WTC11 (cell line): ENCODE results near the gene IQGAP3.

Experiments
- CTCF ChIP-seq: fragments of 200-600 bp; IDR thresholded peaks from 2 replicates; pipeline ENCODE4 v1.8.0; 2022; ENCODE audit warnings: antibody characterized with exemption
- FOXK1 ChIP-seq: sonication (generic); formaldehyde crosslinking; IDR thresholded peaks from 2 replicates; pipeline ENCODE4 v1.8.0; 2022; ENCODE audit warnings: mild to moderate bottlenecking, moderate library complexity, missing genetic modification reagents
- IRF1 ChIP-seq: sonication (generic); formaldehyde crosslinking; IDR thresholded peaks from 2 replicates; pipeline ENCODE4 v1.8.0; 2023; ENCODE audit warnings: missing genetic modification reagents
- IRF2 ChIP-seq: sonication (generic); formaldehyde crosslinking; IDR thresholded peaks from 2 replicates; pipeline ENCODE4 v1.8.0; 2022; ENCODE audit warnings: low read depth, missing genetic modification reagents, borderline replicate concordance
- KAT7 ChIP-seq: sonication (generic); formaldehyde crosslinking; IDR thresholded peaks from 2 replicates; pipeline ENCODE4 v1.8.1; 2023; ENCODE audit warnings: missing genetic modification reagents, mild to moderate bottlenecking, borderline replicate concordance
- MAX ChIP-seq: sonication (generic); formaldehyde crosslinking; IDR thresholded peaks from 2 replicates; pipeline ENCODE4 v1.8.0; 2022; ENCODE audit warnings: mild to moderate bottlenecking, missing genetic modification reagents
- MLX ChIP-seq: sonication (generic); formaldehyde crosslinking; IDR thresholded peaks from 2 replicates; pipeline ENCODE4 v1.8.1; 2023; ENCODE audit warnings: mild to moderate bottlenecking, missing genetic modification reagents, moderate library complexity
- SP1 ChIP-seq: sonication (generic); formaldehyde crosslinking; conservative IDR thresholded peaks from 2 replicates; pipeline ENCODE4 v1.8.1; 2022; ENCODE audit warnings: missing genetic modification reagents
- TEAD4 ChIP-seq: sonication (generic); formaldehyde crosslinking; IDR thresholded peaks from 2 replicates; pipeline ENCODE4 v1.8.0; 2022; ENCODE audit warnings: mild to moderate bottlenecking, missing genetic modification reagents
- USF2 ChIP-seq: sonication (generic); formaldehyde crosslinking; IDR thresholded peaks from 2 replicates; pipeline ENCODE4 v1.8.1; 2023; ENCODE audit warnings: mild to moderate bottlenecking, missing genetic modification reagents, moderate library complexity
- ZNF281 ChIP-seq: sonication (generic); formaldehyde crosslinking; IDR thresholded peaks from 2 replicates; pipeline ENCODE4 v1.8.0; 2023; ENCODE audit warnings: mild to moderate bottlenecking, missing genetic modification reagents

- TF ChIP-seq CTCF (no peak), MLX (CRISPR knock-in tag) (no peak), ZNF281 (no peak), SP1 (CRISPR knock-in tag) (no peak), KAT7 (CRISPR knock-in tag) (no peak), MAX (no peak), IRF1 (no peak), TEAD4 (CRISPR knock-in tag) (no peak), USF2 (CRISPR knock-in tag) (no peak), IRF2 (no peak), FOXK1 (CRISPR knock-in tag) (no peak)
Measured at GRCh38 chr1:156491151-156491949, 81.0 kb downstream of the IQGAP3 start.
